H1 (cell line): ENCODE results near the gene SHISAL2B. TPM values are rescaled to one million over a fixed set of nuclear protein-coding genes. Genes with fewer than 3 reads are reported as not detected.

Experiments used
- CTCF ChIA-PET: fragments of 300-600 bp; sonication (Branson Sonifier 250); formaldehyde crosslinking; loops from one replicate; lab custom pipeline; 2021; ENCODE audit not compliant: partially characterized antibody; lab: Charles Lee
- POLR2A ChIA-PET: fragments of 300-600 bp; sonication (Branson Sonifier 250); formaldehyde crosslinking; loops from one replicate; lab custom pipeline; 2021; ENCODE audit warnings: inconsistent platforms; ENCODE audit not compliant: partially characterized antibody; lab: Charles Lee
- DNase-seq, 2 experiments: peaks; one replicate each; pipeline versions ENCODE4 v3.0.0 to v3.0.0-alpha.2; 2010 to 2022; ENCODE audit warnings: low spot score in 2 of 2, low read depth in 1 of 2, mixed read lengths in 1 of 2
- FAIRE-seq: peaks from 2 replicates; lab custom pipeline; 2011; peaks lifted over from hg19 to GRCh38; lab: Jason Lieb, UNC
- H2AFZ ChIP-seq: 2 replicates; pipeline ENCODE4 v1.8.1; 2012; ENCODE audit warnings: low read length, inconsistent platforms
- H2AK5ac ChIP-seq: 2 replicates; pipeline ENCODE4 v1.6.1; 2013; ENCODE audit warnings: low read depth, low read length
- H2BK120ac ChIP-seq: replicated peaks from 2 replicates; pipeline ENCODE3; 2013; ENCODE audit warnings: low read depth, low read length, inconsistent platforms
- H2BK12ac ChIP-seq: 2 replicates; pipeline ENCODE4 v1.6.1; 2013; ENCODE audit warnings: low read depth, low read length
- H2BK15ac ChIP-seq: 2 replicates; pipeline ENCODE4 v1.6.1; 2013; ENCODE audit warnings: low read length
- H2BK20ac ChIP-seq: 2 replicates; pipeline ENCODE4 v1.6.1; 2013; ENCODE audit warnings: low read length
- H2BK5ac ChIP-seq: 2 replicates; pipeline ENCODE4 v1.6.1; 2013; ENCODE audit warnings: low read depth, low read length
- H3K14ac ChIP-seq: 2 replicates; pipeline ENCODE4 v1.6.1; 2013; ENCODE audit warnings: inconsistent platforms; ENCODE audit not compliant: insufficient read length
- H3K18ac ChIP-seq: 2 replicates; pipeline ENCODE4 v1.6.1; 2013; ENCODE audit warnings: low read length; ENCODE audit errors: extremely low read depth
- H3K23ac ChIP-seq: 2 replicates; pipeline ENCODE4 v1.6.1; 2013; ENCODE audit warnings: inconsistent platforms; ENCODE audit not compliant: insufficient read length
- H3K23me2 ChIP-seq: 2 replicates; pipeline ENCODE4 v1.6.1; 2013; ENCODE audit warnings: low read depth, low read length
- H3K27ac ChIP-seq: 2 replicates; pipeline ENCODE4 v1.6.1; 2011; ENCODE audit warnings: low read depth, low read length, inconsistent platforms
- H3K27me3 ChIP-seq, 4 experiments: replicated peaks in 1 of 4; 1 replicate in 1 of 4; 2 replicates in 3 of 4; pipeline versions ENCODE4 v1.6.1 to v1.8.1; 2011 to 2013; ENCODE audit warnings: low read length in 3 of 4, mild to moderate bottlenecking in 3 of 4, inconsistent platforms in 2 of 4, mixed read lengths in 2 of 4, moderate library complexity in 1 of 4; ENCODE audit not compliant: control insufficient read depth in 3 of 4, insufficient read depth in 3 of 4; ENCODE audit errors: extremely low read depth in 1 of 4
- H3K36me3 ChIP-seq, 4 experiments: 2 replicates each; pipeline versions ENCODE4 v1.6.1 to v1.8.1; 2011 to 2013; ENCODE audit warnings: mild to moderate bottlenecking in 4 of 4, low read length in 3 of 4, moderate library complexity in 2 of 4, control low read depth in 1 of 4, inconsistent platforms in 1 of 4; ENCODE audit not compliant: insufficient read depth in 4 of 4, control insufficient read depth in 2 of 4
- H3K4ac ChIP-seq: replicated peaks from 2 replicates; pipeline ENCODE3; 2013; ENCODE audit warnings: low read length, low read depth, mixed read lengths, inconsistent platforms; ENCODE audit not compliant: insufficient read length
- H3K4me1 ChIP-seq, 4 experiments: replicated peaks in 1 of 4; 1 replicate in 1 of 4; 2 replicates in 3 of 4; pipeline versions ENCODE4 v1.6.1 to v1.8.1; 2011 to 2013; ENCODE audit warnings: low read length in 3 of 4, inconsistent platforms in 2 of 4, mixed read lengths in 1 of 4; ENCODE audit not compliant: insufficient read depth in 4 of 4, control insufficient read depth in 3 of 4
- H3K4me2 ChIP-seq, 2 experiments: 2 replicates each; pipeline versions ENCODE4 v1.6.1 to v1.8.1; 2011 to 2013; ENCODE audit warnings: low read depth in 2 of 2, low read length in 2 of 2, control low read depth in 1 of 2, inconsistent platforms in 1 of 2, mild to moderate bottlenecking in 1 of 2; ENCODE audit not compliant: insufficient read depth in 1 of 2
- H3K4me3 ChIP-seq, 4 experiments: fragments of 200-600, 300-600 bp in 1 of 4; sonication (generic), shearing (Covaris generic), sonication (Bioruptor Twin) in 1 of 4; 2 replicates each; pipeline versions ENCODE4 v1.5.1 to v1.8.1; 2011 to 2016; ENCODE audit warnings: low read length in 4 of 4, low read depth in 3 of 4, control low read depth in 2 of 4, inconsistent platforms in 2 of 4, mild to moderate bottlenecking in 2 of 4, mixed read lengths in 1 of 4, moderate library complexity in 1 of 4; ENCODE audit not compliant: insufficient read depth in 2 of 4; ENCODE audit errors: extremely low read depth in 1 of 4
- H3K56ac ChIP-seq: replicated peaks from 2 replicates; pipeline ENCODE3; 2013; ENCODE audit warnings: low read depth, mild to moderate bottlenecking, mixed read lengths, low read length, inconsistent platforms; ENCODE audit not compliant: insufficient read length
- H3K79me1 ChIP-seq: 2 replicates; pipeline ENCODE4 v1.6.1; 2013; ENCODE audit warnings: low read depth, low read length, control low read depth
- H3K79me2 ChIP-seq, 2 experiments: 2 replicates each; pipeline versions ENCODE4 v1.6.1 to v1.8.1; 2012 to 2013; ENCODE audit warnings: low read length in 2 of 2, mild to moderate bottlenecking in 2 of 2, inconsistent platforms in 1 of 2; ENCODE audit not compliant: insufficient read depth in 2 of 2, control insufficient read depth in 1 of 2
- H3K9ac ChIP-seq, 4 experiments: replicated peaks in 1 of 4; 1 replicate in 1 of 4; 2 replicates in 3 of 4; pipeline versions ENCODE4 v1.6.1 to v1.8.1; 2011 to 2013; ENCODE audit warnings: low read depth in 3 of 4, low read length in 3 of 4, control low read depth in 2 of 4, mild to moderate bottlenecking in 2 of 4, moderate library complexity in 2 of 4, inconsistent platforms in 1 of 4; ENCODE audit errors: extremely low read depth in 1 of 4
- H3K9me3 ChIP-seq, 2 experiments: 2 replicates each; pipeline versions ENCODE4 v1.6.1 to v1.8.1; 2012 to 2013; ENCODE audit warnings: mild to moderate bottlenecking in 2 of 2, moderate library complexity in 2 of 2, control low read depth in 1 of 2, inconsistent platforms in 1 of 2, low read depth in 1 of 2, low read length in 1 of 2, mixed read lengths in 1 of 2; ENCODE audit not compliant: insufficient read depth in 2 of 2
- H4K20me1 ChIP-seq, 2 experiments: replicated peaks in 1 of 2; 2 replicates each; pipeline versions ENCODE3 to v1.8.1; 2011 to 2013; ENCODE audit warnings: inconsistent platforms in 2 of 2, low read length in 2 of 2, mild to moderate bottlenecking in 1 of 2; ENCODE audit not compliant: insufficient read depth in 2 of 2, control insufficient read depth in 1 of 2
- H4K5ac ChIP-seq: 2 replicates; pipeline ENCODE4 v1.6.1; 2013; ENCODE audit warnings: low read length, low read depth, mixed read lengths, inconsistent platforms; ENCODE audit not compliant: insufficient read length
- H4K8ac ChIP-seq: 2 replicates; pipeline ENCODE4 v1.8.0; 2013; ENCODE audit warnings: mild to moderate bottlenecking, moderate library complexity, low read length, inconsistent platforms; ENCODE audit not compliant: insufficient read depth; ENCODE audit errors: extremely low read depth
- H4K91ac ChIP-seq: replicated peaks from 2 replicates; pipeline ENCODE3; 2013; ENCODE audit warnings: low read length, mixed read lengths, inconsistent platforms; ENCODE audit not compliant: insufficient read length
- CHD1 ChIP-seq: IDR thresholded peaks from 2 replicates; pipeline ENCODE4 v1.6.1; 2012; ENCODE audit warnings: low read depth, low read length, improper control_type of control experiment
- POLR2A ChIP-seq, 2 experiments: IDR thresholded peaks; 1 replicate in 1 of 2; 2 replicates in 1 of 2; pipeline ENCODE4 v1.6.1; 2011; ENCODE audit warnings: low read depth in 2 of 2, low read length in 2 of 2, mild to moderate bottlenecking in 2 of 2; ENCODE audit errors: control extremely low read depth in 1 of 2
- WGBS, 2 experiments: shearing (Covaris generic) in 1 of 2; methylation state at CpG; one replicate each; pipeline versions ENCODE4 v1.1.6 to v1.1.7; 2013 to 2015; ENCODE audit warnings: low lambda C conversion rate in 2 of 2, mixed read lengths in 2 of 2, inconsistent platforms in 1 of 2, low coverage in 1 of 2, missing lambda C conversion rate in 1 of 2; ENCODE audit not compliant: insufficient replicate concordance in 2 of 2, insufficient coverage in 1 of 2, insufficient read length in 1 of 2; ENCODE audit errors: extremely low coverage in 1 of 2, missing lambda C conversion rate in 1 of 2; 5-methylcytosine and 5-hydroxymethylcytosine counted together
- polyA plus RNA-seq, 7 experiments: library from polyadenylated mRNA; depleted of rRNA in 3 of 7; stranded (reverse) in 5 of 7; unstranded in 2 of 7; fragments of >200 nt in 5 of 7; fragments of 200-250 nt in 2 of 7; gene quantifications; 1 replicate in 5 of 7; 2 replicates in 1 of 7; 4 replicates in 1 of 7; pipeline versions ENCODE4 v1.2.1 to v1.2.3, GENCODE V29; 2011 to 2013; ENCODE audit warnings: missing spikeins in 2 of 7, mixed read lengths in 2 of 7
- total RNA-seq: library from RNA; stranded (reverse); fragmentation: NEBNext Ultra II Directional; extraction: Animal tissue kit (Norgen Biotek cat#: 25700); gene quantifications from 2 replicates; pipeline ENCODE4 v1.2.1, GENCODE V29; 2021

Gene SHISAL2B
- total and polyA plus RNA-seq, 2 of the 8 experiments (the other 6 are each of a cell fraction or from before 2014, with no cell fraction given) = 10.6 to 14.2 TPM

DNA sequence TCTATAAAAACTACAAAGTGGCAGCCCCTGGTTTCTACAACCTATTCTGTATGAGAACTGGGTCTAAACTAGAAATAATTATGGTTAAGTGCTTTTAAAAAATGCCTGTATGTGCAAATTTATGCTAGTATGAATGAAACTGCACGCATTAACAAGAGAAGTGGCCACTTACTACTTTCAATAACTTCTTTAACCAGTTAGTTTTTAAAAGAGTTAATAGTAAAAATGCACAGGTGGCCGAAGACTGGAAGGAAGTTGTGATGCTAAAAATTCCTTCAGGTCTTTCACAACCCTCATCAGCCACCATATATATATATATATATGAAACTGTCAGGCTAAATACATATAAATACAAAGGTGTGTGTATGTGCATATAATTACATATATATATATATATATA is 36.8 kb downstream of the SHISAL2B start:
- H3K27ac ChIP-seq = no peak overlapping the region
- TF ChIP-seq CHD1 (no peak), POLR2A (IDR thresholded peaks at IDR 0.05; ENCODE audit: control extremely low read depth in 1 of 2, low read depth in 2 of 2, low read length in 2 of 2) (no peak)
- TF ChIP-seq, all 59 proteins: peak for 0
- no peak overlapping the region for H4K91ac ChIP-seq
- peaks cover 0 to 2% (median 0%) of the 10 kb centered on the region in 4 experiments; a peak in 1 of 7 replicates for H3K4me1 ChIP-seq
- ChIA-PET POLR2A (no interaction called here), CTCF (interaction anchor here (0.9 kb wide), 1 partner anchor 20 kb away, joined by 3 read pairs; no protein-coding TSS in a partner anchor)
- H3K4ac ChIP-seq = no peak overlapping the region
- no peak for FAIRE-seq
- no peaks in the 10 kb centered on the region for H3K79me2 ChIP-seq
- H3K23me2 ChIP-seq = no peaks in the 10 kb centered on the region
- H2BK120ac ChIP-seq = no peak overlapping the region
- no peak overlapping the region for H4K8ac ChIP-seq
- H3K4me3 ChIP-seq = no peak overlapping the region
- H3K14ac ChIP-seq = no peak overlapping the region
- H2BK20ac ChIP-seq = no peak overlapping the region
- no peak overlapping the region for H2AK5ac ChIP-seq
- H4K5ac ChIP-seq = no peak overlapping the region
- no peak overlapping the region for H2BK12ac ChIP-seq
- H3K18ac ChIP-seq = no peak overlapping the region
- peaks cover 0 to 28% (median 5%) of the 10 kb centered on the region in 4 experiments; a peak in 5 of 8 replicates for H3K36me3 ChIP-seq
- no peak overlapping the region for H2BK5ac ChIP-seq
- H3K23ac ChIP-seq = no peak overlapping the region
- no peak overlapping the region for H3K4me2 ChIP-seq
- H3K9ac ChIP-seq = no peak overlapping the region
- no peaks in the 10 kb centered on the region for H3K9me3 ChIP-seq
- H2BK15ac ChIP-seq = no peak overlapping the region
- H3K56ac ChIP-seq = no peak overlapping the region
- peaks cover 0 to 2% of the 10 kb centered on the region in 2 experiments for H4K20me1 ChIP-seq
- H2AFZ ChIP-seq = no peak overlapping the region
- no peak for DNase-seq
- H3K79me1 ChIP-seq = no peaks in the 10 kb centered on the region
- H3K27me3 ChIP-seq = no peaks in the 10 kb centered on the region
- 93% methylated on average over 2 of the region's 2 CpGs; no CpG with 5 or more reads in 1 of the 2 experiments for WGBS, 2 experiments
